NCI-H1417 (cell line): ENCODE results near the gene PLCXD3.

Experiments used
- DNase-seq, 3 experiments: peaks; one replicate each; lab custom pipeline; 2025; lab: John Stamatoyannopoulos, UW

The PLCXD3 gene

GRCh38 chr5:41414598-41414997 lies 95.8 kb downstream of the PLCXD3 start:
- DNase-seq: no peak

DNA sequence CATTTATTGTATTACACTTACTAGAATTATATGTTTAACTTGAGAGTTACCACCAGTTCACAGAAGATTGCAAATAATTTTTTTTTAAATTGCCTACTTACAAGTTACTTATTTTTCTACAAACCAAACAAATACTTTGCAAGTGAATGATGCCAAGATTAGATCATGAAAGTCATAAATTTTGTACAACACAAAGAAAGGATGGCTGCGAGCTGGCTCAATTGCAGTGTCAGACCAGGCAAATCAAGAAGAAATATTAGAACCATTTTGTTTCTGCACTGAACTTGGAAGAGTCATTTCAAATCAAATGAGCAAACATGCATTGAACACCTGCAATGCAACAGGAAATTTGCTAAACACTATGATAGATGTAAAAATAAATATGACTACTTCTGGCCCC lies 97.3 kb downstream of the PLCXD3 start:
- DNase-seq: peak in 1 of 3 experiments; percentile 31

GRCh38 chr5:41412496-41412895 lies 97.9 kb downstream of the PLCXD3 start:
- DNase-seq: peak in 1 of 3 experiments; percentile 31

GRCh38 chr5:41410737-41411136 lies 99.7 kb downstream of the PLCXD3 start:
- DNase-seq: no peak

DNA sequence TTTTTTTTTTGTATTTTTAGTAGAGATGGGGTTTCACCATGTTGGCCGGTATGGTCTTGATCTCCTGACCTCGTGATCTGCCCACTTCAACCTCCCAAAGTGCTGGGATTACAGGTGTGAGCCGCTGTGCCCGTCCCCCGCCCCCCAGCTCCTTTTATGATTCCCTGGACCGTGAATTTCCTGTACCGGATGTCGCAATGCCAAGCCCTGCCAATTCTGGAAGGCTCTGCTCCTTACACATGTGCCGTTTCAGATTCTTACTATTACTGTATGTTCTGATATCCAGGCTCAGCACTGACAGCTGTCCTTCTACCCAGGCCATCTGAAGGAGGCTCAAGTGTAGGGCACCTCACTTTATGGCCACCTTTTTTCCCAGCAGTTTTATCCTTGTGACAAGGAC lies 100.1 kb downstream of the PLCXD3 start:
- no peak for DNase-seq

DNA sequence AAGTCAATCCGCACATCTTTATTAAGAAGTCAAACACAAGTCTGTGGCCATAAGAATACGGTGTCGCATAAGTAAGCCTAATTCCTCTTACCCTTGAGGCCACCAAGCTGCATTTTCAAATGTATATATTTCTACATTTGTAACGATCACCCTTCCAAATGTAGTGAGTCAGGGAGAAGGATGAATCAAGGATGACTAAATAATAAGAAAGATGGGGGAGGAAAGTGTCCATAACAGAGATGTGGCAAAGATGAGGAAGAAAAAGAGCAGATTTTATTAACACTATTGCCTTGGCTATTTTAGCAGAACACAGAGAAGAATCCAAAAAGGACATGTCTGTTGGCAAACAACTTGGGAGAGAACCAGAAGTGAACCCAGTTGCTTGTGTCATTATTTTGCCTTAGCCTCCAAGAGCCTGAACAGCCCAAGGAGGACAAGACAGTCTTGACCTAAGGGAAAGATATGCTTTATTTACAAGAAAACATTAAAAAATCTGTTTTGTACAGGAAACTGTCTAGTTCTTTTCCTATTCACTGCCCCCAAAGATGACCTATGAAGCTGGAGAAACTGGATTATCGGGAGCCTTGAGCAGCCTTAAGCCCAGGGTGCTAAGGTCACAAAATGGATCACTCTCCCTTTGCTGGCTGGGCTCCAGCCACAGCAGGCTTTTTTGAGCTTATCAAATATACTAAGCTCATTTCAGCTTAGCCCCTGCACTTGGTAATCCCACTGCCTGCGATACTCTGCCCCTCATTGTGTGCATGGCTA lies 101.5 kb downstream of the PLCXD3 start:
- DNase-seq: no peak

DNA sequence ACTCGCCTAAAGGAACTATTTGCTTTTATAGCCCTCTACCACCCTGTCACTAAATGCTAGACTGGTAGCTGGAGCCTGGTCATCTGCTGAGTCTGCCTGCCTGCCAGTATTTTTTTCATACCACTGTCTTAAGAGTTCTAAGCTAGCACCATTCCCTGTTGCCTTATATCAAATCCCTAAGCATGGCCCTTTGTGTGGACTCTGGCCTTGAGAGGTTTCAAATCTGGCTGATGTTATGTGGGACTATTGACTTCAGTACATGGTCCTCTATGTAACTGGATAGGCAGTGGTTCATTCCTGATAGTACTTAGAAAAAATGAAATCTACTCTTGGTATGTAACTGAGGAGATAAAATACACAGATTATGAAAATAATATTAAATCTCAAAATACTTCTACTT lies 103.5 kb downstream of the PLCXD3 start:
- DNase-seq: no peak

DNA sequence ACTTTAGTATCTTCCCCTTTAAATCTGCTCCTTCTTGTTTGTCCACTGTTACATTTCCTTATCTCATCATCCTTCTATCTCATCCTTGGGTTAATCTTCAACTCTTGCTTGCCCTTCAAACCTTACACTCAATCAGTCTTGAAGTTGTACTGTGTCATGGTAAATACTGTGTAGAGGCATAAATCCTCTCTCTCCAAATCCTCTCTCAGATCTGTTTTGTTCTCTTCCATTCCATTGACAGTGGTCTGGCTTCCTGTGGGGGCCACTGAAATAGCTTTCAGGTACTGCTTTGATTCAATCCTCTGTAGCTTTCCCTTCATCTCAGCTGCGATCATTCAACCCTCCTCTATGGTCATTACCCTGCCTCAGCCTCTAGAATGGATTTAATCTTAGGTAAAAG lies 104.0 kb downstream of the PLCXD3 start:
- no peak for DNase-seq

DNA sequence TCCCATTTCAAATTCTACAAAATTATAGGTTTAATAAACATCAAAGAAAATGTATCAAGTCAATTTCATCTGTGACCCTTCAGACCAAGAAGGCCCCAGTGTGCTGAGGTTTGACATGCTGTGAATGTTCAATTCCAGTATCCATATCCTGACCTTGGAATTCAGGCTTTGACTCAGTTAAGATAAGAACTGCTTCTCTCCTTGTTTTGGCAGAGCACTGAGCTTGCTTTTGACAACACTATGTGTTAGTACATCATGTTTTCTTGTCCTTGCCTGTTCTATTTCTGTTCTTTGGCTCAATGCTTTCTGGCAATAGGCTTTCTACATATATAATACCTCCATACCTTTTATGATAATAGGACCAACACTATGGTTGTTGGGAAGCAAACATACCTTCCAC lies 105.6 kb downstream of the PLCXD3 start:
- DNase-seq: no peak

- DNase-seq: no peak
These were observed 106.6 kb downstream of the PLCXD3 start for GRCh38 chr5:41403846-41404245.

GRCh38 chr5:41402845-41403244 lies 107.6 kb downstream of the PLCXD3 start:
- DNase-seq: no peak

- no peak for DNase-seq
These were observed 110.6 kb downstream of the PLCXD3 start for GRCh38 chr5:41399839-41400238.

GRCh38 chr5:41392016-41392415 lies 118.4 kb downstream of the PLCXD3 start:
- DNase-seq: no peak

- DNase-seq: no peak
These were observed 135.8 kb downstream of the PLCXD3 start for GRCh38 chr5:41374631-41375030.

DNA sequence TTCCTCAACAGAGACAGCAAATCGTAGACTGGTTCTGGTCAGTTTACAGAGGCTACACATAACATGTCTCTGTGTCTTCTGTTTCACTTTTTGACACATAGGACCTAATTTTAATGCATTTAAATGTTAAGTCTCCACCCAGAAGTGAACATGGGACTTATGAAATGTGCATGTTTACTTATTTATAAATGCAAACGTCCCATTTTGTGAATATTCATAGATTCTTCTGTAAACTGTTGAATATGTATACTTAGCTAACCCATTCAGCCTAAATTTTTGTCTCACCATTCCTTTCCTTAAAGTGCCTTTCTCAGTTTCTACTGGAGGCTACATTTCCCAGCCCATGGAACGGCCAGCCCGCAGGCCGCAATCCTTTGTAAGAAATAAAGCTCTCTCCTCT lies 137.2 kb downstream of the PLCXD3 start:
- no peak for DNase-seq

DNA sequence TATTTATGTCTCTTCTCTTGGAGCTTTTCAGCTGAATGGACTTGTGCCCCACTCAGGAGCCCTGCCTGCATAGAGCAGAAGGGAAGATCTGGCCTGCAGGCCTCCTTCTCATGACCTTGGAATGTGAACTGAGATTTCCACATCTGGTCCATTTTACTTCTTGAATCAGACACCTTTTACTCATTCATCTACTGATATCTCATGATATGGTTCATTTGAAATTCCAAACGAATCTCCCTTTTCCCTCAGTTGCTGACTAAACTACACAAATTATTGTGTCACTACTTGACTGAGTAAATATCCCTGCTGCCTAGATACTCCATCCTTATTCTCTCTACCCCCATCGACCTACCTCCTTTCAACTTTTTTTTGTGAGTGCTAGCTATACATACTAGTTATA lies 138.7 kb downstream of the PLCXD3 start:
- no peak for DNase-seq

- DNase-seq: no peak
These were observed 139.9 kb downstream of the PLCXD3 start for GRCh38 chr5:41370482-41370881.

GRCh38 chr5:41369799-41370198 lies 140.6 kb downstream of the PLCXD3 start:
- DNase-seq: no peak

GRCh38 chr5:41368158-41368557 lies 142.2 kb downstream of the PLCXD3 start:
- DNase-seq: no peak

DNA sequence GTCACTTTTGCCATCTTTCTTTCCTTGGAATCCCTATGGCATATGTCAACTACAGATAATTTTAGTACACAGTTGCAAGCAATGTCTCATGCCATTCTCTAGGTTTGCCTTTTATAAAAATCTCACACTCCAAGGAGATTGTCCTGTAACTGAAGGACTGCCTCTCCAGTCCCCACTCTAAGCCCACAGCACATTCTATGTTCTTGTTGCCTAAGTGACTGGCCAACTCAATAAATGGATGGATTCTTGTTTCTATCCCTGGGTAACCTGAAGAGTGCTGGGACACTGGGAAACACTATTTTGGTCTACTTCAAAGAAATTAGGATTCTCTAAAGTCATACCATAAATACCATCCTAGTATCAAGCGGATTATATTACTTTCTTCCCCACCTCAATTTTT lies 145.0 kb downstream of the PLCXD3 start:
- DNase-seq: no peak

GRCh38 chr5:41364346-41364745 lies 146.1 kb downstream of the PLCXD3 start:
- DNase-seq: no peak

DNA sequence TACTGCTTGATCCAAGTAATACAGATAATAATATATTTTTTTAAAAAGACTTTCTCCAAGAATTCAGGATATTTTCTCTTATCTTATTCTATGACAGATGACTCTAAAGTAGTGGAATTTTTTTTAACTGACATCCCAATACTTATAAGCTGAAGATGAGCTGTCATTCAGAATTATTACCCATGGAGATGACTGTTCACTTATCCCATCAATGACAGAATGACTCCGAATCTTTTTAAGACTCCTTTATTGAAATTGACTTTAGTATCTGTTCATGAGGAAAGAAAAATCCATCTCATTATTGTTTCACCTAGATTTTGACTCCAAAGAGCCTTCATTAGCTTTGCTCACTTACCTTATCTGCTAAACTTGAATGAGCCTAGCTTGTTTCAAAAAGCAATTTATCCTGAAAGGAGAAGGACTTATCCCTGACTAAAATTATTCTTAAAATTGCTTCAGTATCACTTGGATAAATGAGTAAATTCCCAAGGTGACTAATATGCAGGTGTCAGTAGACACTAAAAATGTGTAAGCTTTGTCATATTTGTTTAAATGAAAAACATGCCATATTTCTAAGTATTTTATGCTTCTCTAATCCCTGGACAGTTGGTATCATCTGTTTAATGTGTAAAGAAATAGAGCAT lies 146.9 kb downstream of the PLCXD3 start:
- DNase-seq: no peak

DNA sequence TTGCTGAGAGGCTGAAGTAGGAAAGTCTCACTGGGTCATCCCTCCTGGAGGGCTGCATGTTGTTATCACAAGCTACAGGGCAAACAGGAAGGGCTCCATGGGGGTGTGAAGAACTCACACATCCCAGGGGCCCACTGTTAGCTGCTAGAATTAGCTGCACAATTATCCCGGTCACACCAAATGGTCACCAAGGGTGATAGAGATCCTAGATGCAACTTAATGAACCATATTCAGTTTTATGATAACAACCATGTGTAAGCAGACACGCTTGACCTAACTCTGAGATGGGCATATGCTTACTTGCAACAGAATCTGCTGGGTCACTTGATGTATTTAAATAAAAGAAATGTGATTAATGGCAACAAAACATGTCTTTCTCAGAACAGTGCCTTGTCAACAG lies 153.6 kb downstream of the PLCXD3 start:
- DNase-seq: peak in 2 of 3 experiments; percentile 37 to 74

DNA sequence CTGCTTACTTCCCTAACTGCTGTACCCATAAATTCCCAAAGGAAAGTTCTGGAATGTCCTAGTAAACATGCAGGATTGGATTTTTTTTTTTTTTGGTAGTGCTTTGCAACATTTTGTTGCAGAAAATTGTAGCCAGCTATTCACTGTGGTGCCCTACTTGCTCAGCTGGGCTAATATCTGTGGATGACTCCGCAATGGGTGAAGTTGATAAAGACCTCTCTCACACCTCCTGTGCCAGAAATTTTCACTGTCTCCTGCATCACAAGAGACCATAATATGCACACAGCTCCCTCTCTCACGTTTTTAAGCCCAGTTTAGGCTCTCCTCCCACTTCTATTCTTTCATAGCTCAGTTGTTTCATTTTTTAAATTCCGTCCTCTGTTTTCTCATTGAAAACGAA lies 160.6 kb downstream of the PLCXD3 start:
- no peak for DNase-seq
